WERI-Rb-1 (cell line): ENCODE measurements around the gene GRIA1.

ENCODE experiments used
- DNase-seq: peaks from one replicate; pipeline ENCODE4 v3.0.0-alpha.2; 2020
- H3K27ac ChIP-seq: fragments of 250-450 bp; sonication (Bioruptor Pico); 2 replicates; pipeline ENCODE4 v1.5.1; 2020; ENCODE audit warnings: mild to moderate bottlenecking, moderate library complexity
- H3K27me3 ChIP-seq: fragments of 250-450 bp; sonication (Bioruptor Pico); 2 replicates; pipeline ENCODE4 v1.5.1; 2021; ENCODE audit warnings: mild to moderate bottlenecking, low read depth, moderate library complexity; ENCODE audit not compliant: insufficient read depth, severe bottlenecking
- H3K36me3 ChIP-seq: fragments of 250-450 bp; sonication (Bioruptor Pico); 2 replicates; pipeline ENCODE4 v1.5.1; 2020; ENCODE audit warnings: mild to moderate bottlenecking, moderate library complexity
- H3K4me3 ChIP-seq: 2 replicates; pipeline ENCODE4 v1.5.1; 2011; ENCODE audit warnings: low read depth, mild to moderate bottlenecking, control low read depth, low read length
- H3K9me3 ChIP-seq: fragments of 250-450 bp; sonication (Bioruptor Pico); 2 replicates; pipeline ENCODE4 v1.5.1; 2021; ENCODE audit warnings: mild to moderate bottlenecking, moderate library complexity; ENCODE audit not compliant: severe bottlenecking
- TF ChIP-seq, protein P1 (sequence below): IDR thresholded peaks from 2 replicates; pipeline ENCODE4 v1.5.1; 2011; ENCODE audit warnings: low read depth, mild to moderate bottlenecking, control low read depth, inconsistent platforms, low read length

Gene GRIA1

DNA sequence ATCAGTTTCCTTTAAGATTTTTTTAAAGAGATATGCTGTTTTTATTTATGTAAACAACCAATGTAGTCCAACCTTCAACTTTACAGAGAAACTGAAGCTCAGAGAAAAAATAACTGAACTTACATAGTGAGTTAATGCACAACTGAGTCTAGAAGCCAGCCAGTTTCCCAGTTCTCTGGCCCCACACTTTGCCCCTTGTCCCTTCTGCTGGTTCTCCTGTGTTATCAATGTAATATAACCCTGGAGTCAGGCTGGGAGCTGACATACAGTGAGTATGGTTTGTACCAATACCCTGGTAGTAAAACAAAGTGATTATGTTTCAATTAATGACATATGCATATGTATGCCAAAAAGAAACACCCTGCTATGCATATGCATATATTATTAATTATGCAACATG, 32.2 kb upstream of the GRIA1 start:
- TF ChIP-seq, protein P1, sequence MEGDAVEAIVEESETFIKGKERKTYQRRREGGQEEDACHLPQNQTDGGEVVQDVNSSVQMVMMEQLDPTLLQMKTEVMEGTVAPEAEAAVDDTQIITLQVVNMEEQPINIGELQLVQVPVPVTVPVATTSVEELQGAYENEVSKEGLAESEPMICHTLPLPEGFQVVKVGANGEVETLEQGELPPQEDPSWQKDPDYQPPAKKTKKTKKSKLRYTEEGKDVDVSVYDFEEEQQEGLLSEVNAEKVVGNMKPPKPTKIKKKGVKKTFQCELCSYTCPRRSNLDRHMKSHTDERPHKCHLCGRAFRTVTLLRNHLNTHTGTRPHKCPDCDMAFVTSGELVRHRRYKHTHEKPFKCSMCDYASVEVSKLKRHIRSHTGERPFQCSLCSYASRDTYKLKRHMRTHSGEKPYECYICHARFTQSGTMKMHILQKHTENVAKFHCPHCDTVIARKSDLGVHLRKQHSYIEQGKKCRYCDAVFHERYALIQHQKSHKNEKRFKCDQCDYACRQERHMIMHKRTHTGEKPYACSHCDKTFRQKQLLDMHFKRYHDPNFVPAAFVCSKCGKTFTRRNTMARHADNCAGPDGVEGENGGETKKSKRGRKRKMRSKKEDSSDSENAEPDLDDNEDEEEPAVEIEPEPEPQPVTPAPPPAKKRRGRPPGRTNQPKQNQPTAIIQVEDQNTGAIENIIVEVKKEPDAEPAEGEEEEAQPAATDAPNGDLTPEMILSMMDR: no peak
- Histone ChIP-seq H3K27ac (no peak overlapping the region), H3K9me3 (no peaks in the 10 kb centered on the region), H3K27me3 (no peaks in the 10 kb centered on the region), H3K36me3 (no peaks in the 10 kb centered on the region), H3K4me3 (no peak overlapping the region)
- DNase-seq: no peak

DNA sequence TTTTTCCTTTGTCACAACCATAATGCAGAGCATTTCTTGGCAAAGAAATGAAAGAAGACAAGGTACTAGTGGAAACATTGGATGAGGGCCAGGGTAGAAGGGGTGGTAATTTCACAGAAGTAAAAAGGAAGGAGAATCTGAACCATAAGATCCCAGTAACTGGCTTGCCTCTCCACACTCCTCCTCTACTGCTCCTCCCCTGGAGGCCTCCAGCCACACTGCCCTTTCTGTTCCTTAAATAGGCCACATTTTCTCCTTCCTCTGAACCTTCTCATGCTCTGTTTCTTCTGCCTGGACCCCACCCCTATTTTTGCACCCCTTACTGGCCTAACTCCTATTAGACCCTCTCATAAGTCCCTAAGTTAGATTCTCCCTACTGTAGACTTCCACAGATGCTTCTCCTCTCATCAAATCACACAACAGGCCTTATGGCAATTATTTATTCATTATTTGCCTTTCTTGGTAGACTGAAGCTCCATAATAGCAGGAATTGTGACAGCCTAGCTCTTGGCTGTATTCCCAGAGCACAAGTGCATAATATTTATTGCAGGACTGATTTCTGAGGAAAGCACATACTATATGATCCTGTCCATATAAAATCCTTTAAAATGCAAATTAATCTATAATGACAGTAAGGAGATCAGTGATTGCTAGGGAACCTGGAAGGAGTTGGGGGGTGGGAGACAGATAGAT, 31.3 kb upstream of the GRIA1 start:
- H3K9me3 ChIP-seq: no peaks in the 10 kb centered on the region
- no peaks in the 10 kb centered on the region for H3K27me3 ChIP-seq
- DNase-seq: no peak
- H3K27ac ChIP-seq: no peak overlapping the region
- no peak overlapping the region for H3K4me3 ChIP-seq
- H3K36me3 ChIP-seq: no peaks in the 10 kb centered on the region
- TF ChIP-seq, protein P1: no peak

DNA sequence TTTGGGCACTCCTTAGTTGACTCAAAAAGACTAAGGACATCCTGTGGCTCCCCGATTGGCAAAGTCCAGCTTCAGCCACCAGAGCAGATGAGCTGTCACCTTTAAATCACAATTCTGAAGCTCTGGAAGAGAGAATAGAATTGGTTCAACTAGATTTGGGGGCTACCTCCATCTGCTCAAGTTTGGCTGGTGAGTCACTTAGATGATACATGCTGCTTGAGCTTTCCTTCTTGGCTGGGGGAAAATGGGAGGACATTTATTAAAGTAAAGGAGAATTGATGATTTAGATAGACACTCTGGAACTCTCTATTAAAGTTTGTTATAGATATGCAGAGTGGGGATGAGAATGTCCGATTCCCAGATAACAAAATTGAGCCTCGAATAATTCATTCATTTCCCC, 30.0 kb upstream of the GRIA1 start:
- H3K27me3 ChIP-seq: no peaks in the 10 kb centered on the region
- H3K9me3 ChIP-seq: no peaks in the 10 kb centered on the region
- TF ChIP-seq, protein P1: no peak
- H3K36me3 ChIP-seq: no peaks in the 10 kb centered on the region
- no peak overlapping the region for H3K27ac ChIP-seq
- no peak for DNase-seq
- H3K4me3 ChIP-seq: no peak overlapping the region

DNA sequence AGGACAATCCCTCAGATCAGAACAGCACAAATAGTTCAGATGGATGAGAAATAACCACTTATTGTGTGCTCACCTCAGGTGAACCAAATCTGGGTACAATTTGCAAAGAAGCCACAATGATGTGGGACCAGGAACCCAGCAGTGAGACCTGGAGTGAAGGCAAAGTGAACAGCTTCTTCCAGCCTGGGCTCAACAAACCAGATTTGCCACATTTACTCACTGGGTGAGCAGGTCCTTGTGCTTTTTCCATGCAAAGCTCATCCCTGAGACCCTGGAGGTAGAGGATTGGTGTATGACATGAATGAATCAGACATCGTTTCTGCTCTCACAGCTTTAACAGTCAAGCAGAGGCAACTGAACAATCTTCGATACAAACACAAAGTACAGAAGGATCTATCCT, 29.1 kb upstream of the GRIA1 start:
- Histone ChIP-seq H3K9me3 (no peaks in the 10 kb centered on the region), H3K27ac (no peak overlapping the region), H3K36me3 (no peaks in the 10 kb centered on the region), H3K27me3 (no peaks in the 10 kb centered on the region), H3K4me3 (no peak overlapping the region)
- TF ChIP-seq, protein P1: no peak
- no peak for DNase-seq

DNA sequence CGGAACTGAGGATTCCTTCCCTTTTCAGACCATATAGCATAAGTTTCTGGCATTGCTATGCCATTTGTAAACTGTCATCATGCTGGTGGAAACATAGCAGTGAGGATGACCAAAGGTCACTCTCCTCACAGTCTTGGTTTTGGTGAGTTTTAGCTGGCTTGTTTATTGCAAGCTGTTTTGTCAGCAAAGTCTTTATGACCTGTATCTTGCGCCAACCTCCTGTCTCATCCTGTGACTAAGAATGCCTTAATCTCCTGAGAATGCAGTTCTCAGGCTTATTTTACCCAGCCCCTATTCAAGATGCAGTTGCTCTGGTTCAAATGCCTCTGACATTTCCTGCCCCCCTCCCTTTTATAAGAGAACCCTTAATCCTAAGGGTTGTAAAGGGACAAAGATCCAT, 26.7 kb upstream of the GRIA1 start:
- no peak for DNase-seq
- Histone ChIP-seq H3K4me3 (no peak overlapping the region), H3K27me3 (no peaks in the 10 kb centered on the region), H3K27ac (no peak overlapping the region), H3K36me3 (no peaks in the 10 kb centered on the region), H3K9me3 (no peaks in the 10 kb centered on the region)
- TF ChIP-seq, protein P1: no peak

DNA sequence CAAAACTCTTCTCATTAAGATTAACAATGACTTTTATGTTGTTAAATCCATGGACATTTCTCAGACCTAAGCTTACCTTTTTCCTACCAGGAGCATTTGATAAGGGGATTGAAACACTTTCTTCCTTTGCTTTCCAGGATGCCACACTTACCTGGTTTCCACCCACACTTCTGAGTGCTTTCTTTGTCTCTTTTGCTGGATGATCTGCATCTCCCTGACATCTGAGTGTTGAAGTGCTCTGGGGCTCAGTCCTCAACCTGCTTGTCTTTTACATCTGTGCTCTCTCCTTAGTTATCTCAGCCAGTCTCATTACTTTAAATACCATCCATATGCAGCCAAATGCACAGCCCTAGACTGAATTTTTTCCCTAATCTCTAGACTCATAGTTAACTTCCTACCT, 22.9 kb upstream of the GRIA1 start:
- TF ChIP-seq, protein P1: no peak
- Histone ChIP-seq H3K27ac (no peak overlapping the region), H3K9me3 (no peaks in the 10 kb centered on the region), H3K36me3 (no peaks in the 10 kb centered on the region), H3K4me3 (no peak overlapping the region), H3K27me3 (no peaks in the 10 kb centered on the region)
- no peak for DNase-seq
